Progenitor cell of endocrine pancreas (in vitro differentiated cells): ENCODE results near the gene HPS5. TPM values are rescaled to one million over a fixed set of nuclear protein-coding genes. Genes with fewer than 3 reads are reported as not detected.

ENCODE experiments used
- DNase-seq: peaks from one replicate; pipeline ENCODE4 v3.0.0; 2021; ENCODE audit warnings: low spot score; ENCODE audit not compliant: unreplicated experiment
- H3K27ac Mint-ChIP-seq: 2 replicates; pipeline ENCODE4 v1.8.0; 2021; ENCODE audit warnings: mild to moderate bottlenecking, moderate library complexity, mixed read lengths
- H3K27me3 Mint-ChIP-seq: 2 replicates; pipeline ENCODE4 v1.8.0; 2021; ENCODE audit warnings: mixed read lengths
- H3K36me3 Mint-ChIP-seq: 2 replicates; pipeline ENCODE4 v1.8.0; 2022; ENCODE audit warnings: mixed read lengths; ENCODE audit not compliant: insufficient read depth
- H3K4me1 Mint-ChIP-seq: 2 replicates; pipeline ENCODE4 v1.8.0; 2021; ENCODE audit warnings: low read depth, mixed read lengths
- H3K4me3 Mint-ChIP-seq: 2 replicates; pipeline ENCODE4 v1.8.0; 2021; ENCODE audit warnings: low read depth, mild to moderate bottlenecking, moderate library complexity, mixed read lengths
- H3K9me3 Mint-ChIP-seq: 2 replicates; pipeline ENCODE4 v1.8.0; 2021; ENCODE audit warnings: low read depth, mixed read lengths
- total RNA-seq: library from RNA; stranded (reverse); gene quantifications from 2 replicates; pipeline ENCODE4 v1.2.1, GENCODE V29; 2021
- TF ChIP-seq, protein P1 (sequence below): fragments of 200-600 bp; sonication (generic); IDR thresholded peaks from one replicate; pipeline ENCODE4 v1.5.0; 2021; ENCODE audit warnings: antibody characterized with exemption, mild to moderate bottlenecking; ENCODE audit not compliant: unreplicated experiment

HPS5 gene
- total RNA-seq, 1 donor from 2014 or later = 17.6 TPM

DNA sequence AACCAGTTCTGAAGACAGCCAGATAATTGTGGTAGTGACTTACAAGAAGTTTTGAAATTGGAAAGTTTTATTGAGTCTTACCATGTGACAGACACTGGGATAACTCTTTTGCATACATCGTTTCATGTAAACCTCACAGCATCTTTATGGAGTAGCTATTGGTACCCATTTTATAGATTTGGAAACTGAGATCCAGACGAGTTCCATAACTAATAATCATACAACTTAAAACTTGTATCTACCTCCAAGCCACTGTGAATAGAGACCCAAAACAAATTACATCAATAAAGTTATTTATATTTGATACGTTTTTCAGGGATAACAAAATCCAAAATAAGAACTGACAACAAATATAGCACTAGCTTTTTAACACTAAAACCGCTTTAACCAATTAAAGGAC, 36.7 kb upstream of the HPS5 start:
- H3K9me3 Mint-ChIP-seq = no peaks in the 10 kb centered on the region
- no peaks in the 10 kb centered on the region for H3K4me1 Mint-ChIP-seq
- H3K4me3 Mint-ChIP-seq = no peak overlapping the region
- no peaks in the 10 kb centered on the region for H3K27me3 Mint-ChIP-seq
- DNase-seq = no peak
- TF ChIP-seq, protein P1, sequence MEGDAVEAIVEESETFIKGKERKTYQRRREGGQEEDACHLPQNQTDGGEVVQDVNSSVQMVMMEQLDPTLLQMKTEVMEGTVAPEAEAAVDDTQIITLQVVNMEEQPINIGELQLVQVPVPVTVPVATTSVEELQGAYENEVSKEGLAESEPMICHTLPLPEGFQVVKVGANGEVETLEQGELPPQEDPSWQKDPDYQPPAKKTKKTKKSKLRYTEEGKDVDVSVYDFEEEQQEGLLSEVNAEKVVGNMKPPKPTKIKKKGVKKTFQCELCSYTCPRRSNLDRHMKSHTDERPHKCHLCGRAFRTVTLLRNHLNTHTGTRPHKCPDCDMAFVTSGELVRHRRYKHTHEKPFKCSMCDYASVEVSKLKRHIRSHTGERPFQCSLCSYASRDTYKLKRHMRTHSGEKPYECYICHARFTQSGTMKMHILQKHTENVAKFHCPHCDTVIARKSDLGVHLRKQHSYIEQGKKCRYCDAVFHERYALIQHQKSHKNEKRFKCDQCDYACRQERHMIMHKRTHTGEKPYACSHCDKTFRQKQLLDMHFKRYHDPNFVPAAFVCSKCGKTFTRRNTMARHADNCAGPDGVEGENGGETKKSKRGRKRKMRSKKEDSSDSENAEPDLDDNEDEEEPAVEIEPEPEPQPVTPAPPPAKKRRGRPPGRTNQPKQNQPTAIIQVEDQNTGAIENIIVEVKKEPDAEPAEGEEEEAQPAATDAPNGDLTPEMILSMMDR = no peak
- H3K36me3 Mint-ChIP-seq = peaks cover 16% of the 10 kb centered on the region
- no peak overlapping the region for H3K27ac Mint-ChIP-seq

DNA sequence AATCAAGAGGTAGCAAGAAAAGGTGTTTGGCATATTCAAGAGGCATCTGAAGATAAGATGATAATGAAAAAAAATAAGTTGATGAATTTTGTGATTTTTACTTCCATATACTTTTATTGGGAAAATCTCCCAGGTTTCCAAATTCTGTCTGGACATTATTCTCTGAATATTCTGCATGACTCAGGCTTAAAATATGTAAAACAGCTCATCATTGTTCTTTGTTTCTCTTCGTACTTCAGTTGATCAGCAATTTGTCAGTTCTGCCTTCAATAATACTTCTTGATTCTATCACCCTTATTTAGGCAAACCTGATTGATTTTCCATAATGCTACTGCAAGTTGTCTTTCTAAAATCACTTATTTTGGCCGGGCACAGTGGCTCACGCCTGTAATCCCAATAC, 30.6 kb upstream of the HPS5 start:
- Mint-ChIP-seq H3K9me3 (no peaks in the 10 kb centered on the region), H3K4me3 (no peak overlapping the region), H3K4me1 (no peaks in the 10 kb centered on the region), H3K27me3 (no peaks in the 10 kb centered on the region), H3K27ac (no peak overlapping the region), H3K36me3 (peaks cover 14% of the 10 kb centered on the region)
- DNase-seq = no peak
- TF ChIP-seq, protein P1 = no peak

DNA sequence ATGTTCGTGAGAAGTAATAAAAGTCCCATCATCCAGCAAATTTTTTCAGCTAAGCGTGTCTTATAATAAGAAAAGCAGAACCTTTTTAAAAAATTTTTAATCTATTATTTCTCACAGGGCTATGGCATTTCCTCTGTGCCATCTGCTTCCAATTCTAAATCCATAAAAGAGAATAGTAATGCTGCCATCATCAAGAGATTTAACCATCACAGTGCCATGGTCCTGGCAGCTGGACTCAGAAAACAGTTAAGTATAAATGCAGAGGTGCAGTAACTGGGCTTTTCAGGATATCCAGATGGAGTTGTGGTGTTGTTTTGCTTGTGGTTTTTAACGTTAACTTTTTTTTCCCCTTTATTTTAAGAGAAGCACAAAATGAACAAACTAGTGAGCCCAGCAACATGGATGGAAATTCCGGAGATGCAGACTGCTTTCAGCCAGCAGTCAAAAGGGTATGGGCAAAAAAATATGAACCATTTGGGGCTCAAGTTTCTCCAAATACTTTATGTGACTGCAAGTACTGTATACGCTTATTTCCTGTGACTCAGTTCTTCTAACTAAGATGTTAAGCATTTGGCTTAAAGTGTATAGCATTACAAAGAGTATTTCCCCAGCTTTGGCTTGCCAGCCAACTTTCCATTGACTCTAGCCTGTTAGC, 25.7 kb upstream of the HPS5 start:
- peaks cover 16% of the 10 kb centered on the region for H3K36me3 Mint-ChIP-seq
- H3K27ac Mint-ChIP-seq = no peak overlapping the region
- no peaks in the 10 kb centered on the region for H3K4me1 Mint-ChIP-seq
- TF ChIP-seq, protein P1 = no peak
- DNase-seq = no peak
- H3K9me3 Mint-ChIP-seq = no peaks in the 10 kb centered on the region
- no peaks in the 10 kb centered on the region for H3K27me3 Mint-ChIP-seq
- H3K4me3 Mint-ChIP-seq = no peak overlapping the region

DNA sequence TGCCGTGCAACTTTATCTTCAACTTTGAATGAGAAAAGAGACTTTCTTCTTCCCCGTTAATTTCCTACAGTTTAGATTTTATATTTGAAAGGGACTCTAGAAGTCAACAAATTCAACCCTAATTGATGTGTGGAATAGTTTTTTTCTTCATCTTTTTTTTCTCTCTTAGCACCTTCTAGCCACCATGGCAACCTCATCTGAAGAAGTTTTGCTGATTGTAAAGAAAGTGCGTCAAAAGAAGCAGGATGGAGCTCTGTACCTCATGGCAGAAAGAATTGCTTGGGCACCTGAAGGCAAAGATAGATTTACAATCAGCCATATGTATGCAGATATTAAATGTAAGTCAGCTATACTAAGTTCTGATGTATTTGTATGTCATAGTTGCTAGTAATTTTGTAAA, 11.0 kb upstream of the HPS5 start:
- Mint-ChIP-seq H3K36me3 (peaks cover 5% of the 10 kb centered on the region), H3K27me3 (no peaks in the 10 kb centered on the region), H3K27ac (no peak overlapping the region), H3K4me1 (no peaks in the 10 kb centered on the region), H3K9me3 (no peaks in the 10 kb centered on the region), H3K4me3 (no peak overlapping the region)
- TF ChIP-seq, protein P1 = no peak
- DNase-seq = no peak

DNA sequence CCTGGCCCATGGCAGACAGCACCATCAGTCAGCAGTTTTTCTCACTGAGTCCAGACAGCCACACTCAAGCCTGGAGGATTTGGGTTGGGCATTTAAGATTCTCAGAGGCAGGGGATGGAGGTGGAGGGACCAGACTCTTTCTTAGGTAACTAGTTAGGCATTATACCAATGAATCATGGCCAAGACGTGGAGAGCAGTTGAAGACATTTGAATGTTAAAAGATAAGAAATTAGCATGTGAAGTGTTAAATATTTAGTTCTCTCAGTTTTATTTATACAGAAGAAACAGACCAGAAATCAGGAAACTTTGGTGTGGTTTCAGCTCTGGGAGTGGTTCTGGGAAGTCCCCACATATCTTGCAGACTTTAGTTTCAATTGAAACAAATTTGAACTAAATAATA, 10.4 kb upstream of the HPS5 start:
- Mint-ChIP-seq H3K4me1 (no peaks in the 10 kb centered on the region), H3K27ac (no peak overlapping the region), H3K36me3 (peaks cover 4% of the 10 kb centered on the region), H3K9me3 (no peaks in the 10 kb centered on the region), H3K27me3 (no peaks in the 10 kb centered on the region), H3K4me3 (no peak overlapping the region)
- TF ChIP-seq, protein P1 = no peak
- DNase-seq = no peak
